Uterus (tissue), 2 donors: ENCODE results near the gene PTPRM.

Experiments
- CTCF ChIP-seq, 4 experiments: fragments of 200-600 bp in 2 of 4; fragments of 450-650 bp in 2 of 4; sonication (generic) in 2 of 4; IDR thresholded peaks; one replicate each; pipeline ENCODE4 v1.5.1; 2016 to 2019; ENCODE audit warnings: antibody characterized with exemption in 4 of 4, mild to moderate bottlenecking in 2 of 4, moderate library complexity in 1 of 4
- POLR2A ChIP-seq, 2 donors: fragments of 450-650 bp; IDR thresholded peaks; one replicate each; pipeline ENCODE4 v1.6.1; 2016; ENCODE audit warnings: antibody characterized with exemption in 2 of 2, mild to moderate bottlenecking in 1 of 2, moderate library complexity in 1 of 2

DNA sequence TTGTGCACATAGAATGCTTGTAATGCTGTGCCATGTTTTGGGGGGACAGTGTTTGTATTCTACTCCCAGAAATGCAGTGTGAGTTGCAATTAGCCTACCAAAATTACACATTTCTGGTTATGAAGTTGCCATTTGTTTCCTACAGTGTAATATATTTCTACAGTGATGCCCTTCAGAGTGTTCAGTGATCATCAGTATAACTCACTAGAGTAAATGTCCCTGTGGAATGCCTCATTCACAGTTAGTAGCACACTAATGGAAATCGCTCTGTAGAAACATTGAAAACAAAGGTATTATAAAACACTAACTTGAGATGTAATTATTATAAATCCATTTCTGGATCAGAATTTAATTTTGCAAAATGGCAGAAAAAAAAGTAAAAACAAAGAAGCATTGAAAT is 498.7 kb downstream of the PTPRM start:
- TF ChIP-seq CTCF (IDR thresholded peaks at IDR 0.05) (no peak), POLR2A (IDR thresholded peaks at IDR 0.05) (no peak)
